GM18505 (cell line): ENCODE measurements around the gene MTERF2.
"Not testable (repeated sequence)": the region's sequence is repeated elsewhere in the genome, so short reads cannot be mapped to it uniquely, and the experiment has no call there.

ENCODE experiments used
- ATAC-seq: cut with Tn5 transposase; IDR thresholded peaks from one replicate; pipeline ENCODE4 v1.9.1; 2021; ENCODE audit not compliant: unreplicated experiment
- POLR2A ChIP-seq: IDR thresholded peaks from 4 replicates; pipeline ENCODE4 v1.6.1; 2011; ENCODE audit warnings: borderline replicate concordance; ENCODE audit not compliant: insufficient read depth, insufficient read length; ENCODE audit errors: extremely low read depth

Gene MTERF2

DNA sequence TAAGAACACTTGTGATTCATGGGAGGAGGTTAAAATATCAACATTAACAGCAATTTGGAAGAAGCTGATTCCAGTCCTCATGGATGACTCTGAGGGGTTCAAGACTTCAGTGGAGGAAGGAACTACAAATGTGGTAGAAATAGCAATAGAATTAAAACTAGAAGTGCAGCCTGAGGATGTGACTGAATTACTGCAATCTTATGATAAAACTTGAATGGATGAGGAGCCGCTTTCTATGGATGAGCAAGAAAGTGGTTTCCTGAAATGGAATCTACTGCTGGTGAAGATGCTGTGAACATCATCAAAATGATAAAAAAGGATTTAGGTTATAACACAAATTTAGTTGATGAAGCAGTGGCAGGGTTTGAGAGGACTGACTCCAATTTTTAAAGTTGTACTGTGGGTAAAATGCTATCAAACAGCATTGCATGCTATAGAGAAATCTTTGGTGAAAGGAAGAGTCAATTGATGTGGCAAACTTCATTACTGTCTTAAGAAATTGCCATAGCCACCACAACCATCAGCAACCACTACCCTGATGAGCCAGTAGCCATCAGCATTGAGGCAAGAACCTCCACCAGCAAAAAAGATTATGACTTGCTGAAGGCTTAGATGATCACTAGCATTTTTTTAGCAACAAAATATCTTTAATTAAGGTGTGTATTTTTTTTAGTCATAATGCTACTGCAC, 25.9 kb upstream of the MTERF2 start:
- no peak for ATAC-seq
- no peak for TF ChIP-seq POLR2A

DNA sequence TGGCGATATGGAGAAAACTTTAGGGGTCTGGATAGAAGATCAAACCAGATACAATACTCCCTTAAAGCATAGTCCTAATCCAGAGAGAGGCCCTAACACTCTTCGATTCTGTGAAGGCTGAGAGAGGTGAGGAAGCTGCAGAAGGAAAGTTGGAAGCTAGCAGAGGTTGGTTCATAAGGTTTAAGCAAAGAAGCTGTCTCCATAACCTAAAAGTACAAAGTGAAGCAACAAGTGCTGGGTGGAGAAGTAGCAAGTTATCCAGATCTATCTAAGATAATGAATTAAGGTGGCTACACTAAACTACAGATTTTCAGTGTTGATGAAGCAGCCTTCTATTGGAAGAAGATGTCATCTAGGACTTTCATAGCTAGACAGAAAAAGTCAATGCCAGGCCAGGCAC, 24.6 kb upstream of the MTERF2 start:
- no peak for ATAC-seq

DNA sequence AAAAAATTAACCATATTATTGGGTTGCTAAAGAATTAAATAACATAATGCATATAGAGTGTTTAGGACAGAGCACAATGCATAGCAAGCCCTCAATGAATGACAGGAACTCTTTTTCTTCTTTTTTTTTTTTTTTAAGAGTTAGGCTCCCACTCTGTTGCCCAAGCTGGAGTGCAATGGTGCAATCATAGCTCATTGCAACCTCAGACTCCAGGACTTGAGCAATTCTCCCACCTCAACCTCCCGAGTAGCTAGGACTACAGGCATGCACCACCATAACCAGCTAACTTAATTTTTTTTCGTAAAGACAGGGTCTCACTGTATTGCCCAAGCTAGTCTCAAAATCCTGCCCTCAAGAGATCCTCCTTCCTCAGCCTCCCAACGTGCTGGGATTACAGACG, 20.5 kb upstream of the MTERF2 start:
- no peak for TF ChIP-seq POLR2A
- no peak for ATAC-seq

More for the DNA sequence above, 24.6 kb upstream of the MTERF2 start:
- no peak for TF ChIP-seq POLR2A

DNA sequence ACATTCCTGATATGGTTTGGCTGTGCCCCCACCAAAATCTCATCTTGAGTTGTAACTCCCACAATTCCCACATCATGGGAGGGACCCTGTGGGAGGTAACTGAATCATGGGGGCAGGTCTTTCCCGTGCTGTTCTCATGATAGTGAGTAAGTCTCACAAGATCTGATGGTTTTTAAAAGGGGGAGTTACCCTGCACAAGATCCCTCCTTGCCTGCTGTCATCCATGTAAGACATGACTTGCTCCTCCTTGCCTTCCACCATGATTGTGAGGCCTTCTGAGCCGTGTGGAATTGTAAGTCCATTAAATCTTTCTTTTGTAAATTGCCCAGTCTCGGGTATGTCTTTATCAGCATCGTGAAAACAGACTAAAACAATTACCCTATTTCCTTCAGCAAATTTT, 15.7 kb upstream of the MTERF2 start:
- not testable (repeated sequence) for ATAC-seq

DNA sequence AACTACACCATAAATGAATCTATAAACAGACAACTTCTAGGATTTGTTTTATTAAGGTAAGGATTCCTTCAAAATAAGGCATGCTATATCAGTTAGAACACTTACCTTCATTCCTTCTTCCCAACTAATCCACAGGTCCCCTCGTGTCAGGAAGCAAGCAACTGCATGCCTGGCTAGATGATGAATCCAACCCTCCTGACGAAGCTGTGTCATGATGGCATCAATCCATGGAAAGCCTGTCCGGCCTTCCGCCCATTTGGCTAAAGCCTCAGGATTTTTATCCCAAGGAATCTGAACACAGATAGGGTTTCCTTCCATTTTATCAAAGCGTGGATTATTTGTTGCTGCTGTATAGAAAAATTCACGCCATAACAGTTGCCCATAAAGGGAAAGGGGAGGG, 12.5 kb upstream of the MTERF2 start:
- ATAC-seq: no peak
- TF ChIP-seq POLR2A: no peak

DNA sequence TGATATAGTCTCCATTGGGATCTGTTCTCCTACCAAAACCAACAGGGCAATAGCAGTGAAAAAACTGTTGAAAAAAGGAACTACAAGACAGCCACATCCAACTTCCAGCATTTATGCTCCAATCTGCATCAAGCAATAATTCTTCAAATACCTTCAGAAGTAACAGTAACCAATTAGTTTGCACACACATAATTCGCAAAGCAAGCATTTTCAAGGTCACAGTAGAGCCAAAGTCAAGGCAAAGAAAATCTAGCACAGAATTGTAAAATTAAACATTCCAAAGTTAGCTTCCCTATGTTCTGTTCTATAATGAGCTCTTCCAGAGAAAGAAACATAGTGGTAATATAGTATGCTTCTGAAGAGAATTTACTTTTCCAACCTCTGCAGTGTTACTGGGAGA, 11.0 kb upstream of the MTERF2 start:
- TF ChIP-seq POLR2A: no peak
- ATAC-seq: no peak

DNA sequence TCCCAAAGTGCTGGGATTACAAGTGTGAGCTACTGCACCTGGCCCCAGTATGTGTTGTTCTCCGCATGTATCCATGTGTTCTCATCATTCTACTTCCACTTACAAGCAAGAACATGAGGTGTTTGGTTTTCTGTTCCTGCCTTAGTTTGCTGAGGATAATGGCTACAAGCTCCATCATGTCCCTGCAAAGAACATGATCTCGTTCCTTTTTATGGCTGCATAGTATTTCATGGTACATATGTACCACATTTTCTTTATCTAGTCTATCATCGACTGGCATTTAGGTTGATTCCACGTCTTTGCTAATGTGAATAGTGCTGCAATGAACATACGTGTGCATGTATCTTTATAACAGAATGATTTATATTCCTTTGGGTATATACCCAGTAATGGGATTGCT, 9.2 kb upstream of the MTERF2 start:
- ATAC-seq: not testable (repeated sequence)

DNA sequence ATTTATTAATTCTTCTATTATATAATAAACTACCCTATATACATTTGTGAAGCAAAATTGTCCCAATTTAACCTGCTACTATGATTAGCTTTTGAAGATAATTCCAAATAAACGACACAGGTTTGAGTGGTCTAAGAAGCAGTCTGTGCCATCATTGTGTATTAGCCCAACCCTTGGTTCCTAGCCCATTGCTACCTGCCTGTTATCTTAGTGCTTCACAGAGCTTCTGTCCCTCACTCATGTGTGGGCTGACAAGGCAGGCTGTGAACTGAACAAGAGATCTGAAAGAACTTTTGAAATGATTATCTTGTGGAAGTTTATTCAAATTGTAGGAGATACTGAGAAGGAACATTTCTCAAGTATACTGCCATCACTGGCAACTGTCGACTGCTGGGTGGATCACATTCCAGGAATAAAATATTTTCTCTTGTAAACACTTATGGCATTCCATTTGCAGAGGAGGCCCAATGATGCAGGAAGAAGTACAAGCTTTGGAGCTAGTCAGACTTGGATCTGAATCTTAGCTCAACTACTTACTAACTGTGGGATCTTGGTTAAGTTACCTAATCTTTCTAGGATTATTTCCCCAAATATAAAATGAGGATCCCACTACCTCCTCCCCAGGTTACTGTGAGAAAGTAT, 7.8 kb upstream of the MTERF2 start:
- ATAC-seq: no peak
- no peak for TF ChIP-seq POLR2A

DNA sequence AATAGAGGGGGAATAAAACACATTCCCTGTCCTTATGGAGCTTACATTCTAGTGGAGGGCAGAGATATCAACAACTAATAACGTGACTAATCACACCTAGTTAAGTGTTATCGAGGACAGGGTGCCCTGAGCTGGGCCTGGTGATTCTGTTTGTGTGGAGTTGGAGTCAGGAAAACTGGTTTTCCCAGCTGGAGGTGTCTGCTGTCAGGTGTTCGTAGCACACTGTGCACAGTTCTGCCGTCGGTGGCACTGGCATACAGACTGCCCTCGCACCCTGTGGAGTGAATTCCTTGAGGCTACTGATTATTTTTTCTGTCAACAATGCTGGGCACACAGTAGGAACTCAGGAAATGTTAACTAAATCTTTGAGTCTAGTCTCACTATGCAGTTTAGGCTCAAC, 900 bp upstream of the MTERF2 start:
- no peak for ATAC-seq

DNA sequence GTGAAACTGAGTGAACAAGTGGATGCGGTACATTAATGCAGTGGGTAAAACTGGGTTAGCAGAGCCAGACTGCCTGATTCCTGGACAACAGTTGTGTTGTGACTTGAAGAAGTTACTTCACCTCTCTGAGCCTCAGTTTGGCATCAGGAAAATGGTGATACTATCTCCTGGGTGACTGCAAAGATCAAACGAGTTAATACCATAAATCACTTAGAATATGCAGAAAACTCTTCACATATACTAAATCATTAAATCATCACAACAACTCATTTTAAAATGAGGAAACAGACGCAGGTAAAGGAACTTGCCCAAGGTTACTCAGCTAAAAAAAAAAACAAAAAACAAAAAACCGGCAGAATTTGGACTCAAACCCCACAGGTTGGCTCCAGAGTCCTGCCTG, 811 bp downstream of the MTERF2 start:
- no peak for TF ChIP-seq POLR2A
- no peak for ATAC-seq

More for the DNA sequence above, 900 bp upstream of the MTERF2 start:
- no peak for TF ChIP-seq POLR2A

DNA sequence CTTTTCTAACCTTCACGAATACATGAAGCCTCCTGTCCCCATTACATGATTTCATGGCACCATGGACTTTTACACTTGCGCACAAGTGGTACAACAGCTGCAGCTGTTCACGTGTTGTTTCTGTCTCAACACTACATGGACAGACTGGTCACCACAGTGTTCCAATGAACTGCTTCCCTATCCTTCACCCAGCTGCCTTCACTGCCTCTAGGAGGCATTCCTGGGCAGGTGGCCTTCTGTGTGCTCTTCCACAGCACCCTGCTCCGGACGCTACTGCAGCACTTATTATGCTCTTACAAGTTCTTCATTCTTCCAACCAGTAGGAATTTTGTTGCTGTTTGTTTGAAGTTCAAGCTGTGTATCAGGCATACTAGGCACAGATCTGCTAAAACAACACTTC, 1.5 kb downstream of the MTERF2 start:
- TF ChIP-seq POLR2A: no peak
- ATAC-seq: no peak

DNA sequence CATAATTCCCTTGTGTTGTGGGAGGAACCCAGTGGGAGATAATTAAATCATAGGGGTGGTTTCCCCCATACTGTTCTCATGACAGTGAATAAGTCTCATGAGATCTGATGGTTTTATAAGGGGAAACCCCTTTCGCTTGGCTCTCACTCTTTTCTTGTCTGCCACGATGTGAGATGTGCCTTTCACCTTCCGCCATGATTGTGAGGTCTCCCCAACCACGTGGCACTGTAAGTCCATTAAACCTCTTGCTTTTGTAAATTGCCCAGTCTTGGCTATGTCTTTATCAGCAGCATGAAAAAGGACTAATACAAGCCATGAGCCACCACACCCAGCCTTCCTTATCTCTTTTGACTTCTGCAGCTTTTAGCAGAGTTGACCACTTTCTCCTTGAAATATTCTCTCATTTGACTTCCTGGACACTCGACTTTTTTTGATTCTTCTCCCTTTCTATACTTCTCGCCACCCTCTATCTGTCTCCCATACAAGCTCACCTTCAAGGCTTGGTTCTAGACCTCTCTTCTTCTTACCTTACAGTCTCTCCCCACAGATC, 2.3 kb downstream of the MTERF2 start:
- TF ChIP-seq POLR2A: no peak
- ATAC-seq: no peak

DNA sequence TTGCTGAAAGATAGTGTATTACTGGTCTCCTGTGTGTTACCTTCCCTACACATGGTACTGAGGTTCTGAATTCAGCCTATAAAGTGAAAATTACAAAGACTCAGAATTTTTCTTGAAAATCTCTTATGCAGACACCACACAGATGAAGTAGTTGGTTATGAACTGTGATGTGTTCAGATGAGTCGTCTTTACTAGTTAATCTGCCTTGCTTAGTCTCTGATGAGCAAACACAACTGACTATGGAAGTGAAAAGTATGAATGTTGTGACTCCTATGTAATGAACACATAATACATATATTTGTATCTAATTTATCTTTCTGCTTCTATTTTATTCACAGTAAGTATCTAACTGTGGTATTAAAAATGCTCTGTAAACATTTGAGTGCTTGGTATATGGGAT, 4.7 kb downstream of the MTERF2 start:
- TF ChIP-seq POLR2A: no peak
- no peak for ATAC-seq

DNA sequence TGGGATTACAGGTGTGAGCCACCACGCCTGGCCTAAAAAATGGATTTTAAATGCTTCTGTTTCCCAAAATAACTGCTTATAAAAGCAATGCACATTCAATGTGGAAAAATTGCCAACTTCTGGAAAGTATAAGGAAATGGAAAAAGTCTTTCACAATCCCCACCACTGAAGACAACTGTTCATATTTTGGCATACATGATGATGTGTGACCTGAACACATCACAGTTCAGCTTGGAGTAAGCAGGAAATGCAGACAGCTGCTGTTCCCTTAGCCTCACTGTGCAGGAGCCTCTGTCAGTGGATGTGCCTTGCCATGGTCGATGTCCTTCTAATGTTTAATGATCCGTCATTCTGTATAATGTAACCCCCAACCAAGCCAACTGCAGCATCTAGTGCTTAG, 5.2 kb downstream of the MTERF2 start:
- no peak for TF ChIP-seq POLR2A
- ATAC-seq: no peak
